ENCODE results near the gene ISG20L2.
"Not testable (repeated sequence)": the region's sequence is repeated elsewhere in the genome, so short reads cannot be mapped to it uniquely, and the experiment has no call there.

ISG20L2 gene

DNA sequence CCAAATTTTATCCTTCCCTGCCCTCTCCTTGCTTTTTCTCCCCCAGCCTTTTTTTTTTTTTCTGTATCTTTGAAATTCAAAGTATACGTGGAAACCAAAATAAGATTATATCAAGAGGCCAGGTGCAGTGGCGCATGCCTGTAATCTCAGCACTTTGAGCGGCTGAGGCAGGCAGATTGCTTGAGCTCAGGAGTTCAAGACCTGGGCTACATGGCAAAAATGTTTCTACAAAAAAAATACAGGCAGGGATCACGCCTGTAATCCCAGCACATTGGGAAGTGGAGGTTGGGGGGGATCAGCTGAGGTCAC is 32.2 kb upstream of the ISG20L2 start:
- peaks cover 2% of the 10 kb centered on the region; the same call in 1 of the 2 replicates for H3K4me1 ChIP-seq (ENCODE audit: low read length)
- H2AFZ ChIP-seq (ENCODE audit: low read length), result no peak overlapping the region
- no peaks in the 10 kb centered on the region for H3K36me3 ChIP-seq (replicated peaks; ENCODE audit: insufficient read depth, low read length)
- TF ChIP-seq EZH2 (optimal IDR thresholded peaks at IDR 0.05; ENCODE audit: low read depth, low read length), result no peak
- no peak for TF ChIP-seq CTCF (IDR thresholded peaks at IDR 0.05; ENCODE audit: low read length)
- no peak for TF ChIP-seq EZH2phosphoT487 (IDR thresholded peaks at IDR 0.05; ENCODE audit: low read length)
- no peak overlapping the region for H3K4me2 ChIP-seq (ENCODE audit: low read depth, low read length)
- no peaks in the 10 kb centered on the region for H3K9me3 ChIP-seq (replicated peaks; ENCODE audit: insufficient read depth, low read length)
- no peaks in the 10 kb centered on the region for H3K27me3 ChIP-seq (replicated peaks; ENCODE audit: insufficient read depth, low read length)
- no peaks in the 10 kb centered on the region for H3K9me2 ChIP-seq (replicated peaks; ENCODE audit: insufficient read depth, low read length)
- no peak overlapping the region for H3K9ac ChIP-seq (ENCODE audit: low read length)
- DNase-seq, result no peak
- no peaks in the 10 kb centered on the region for H4K20me1 ChIP-seq (ENCODE audit: insufficient read depth, low read length)
- H3K27ac ChIP-seq (ENCODE audit: low read length), result no peak overlapping the region
- no peak overlapping the region for H3K4me3 ChIP-seq (ENCODE audit: low read length)
- H3K79me2 ChIP-seq (ENCODE audit: low read length), result peaks cover 2% of the 10 kb centered on the region; the same call in 1 of the 2 replicates
- H3F3A ChIP-seq (ENCODE audit: insufficient read depth, low read length), result no peaks in the 10 kb centered on the region

- no peaks in the 10 kb centered on the region for H3K9me3 ChIP-seq (replicated peaks; ENCODE audit: insufficient read depth, low read length)
- no peaks in the 10 kb centered on the region for H3K79me2 ChIP-seq (ENCODE audit: low read length)
- no peak for DNase-seq
- no peak overlapping the region for H3K9ac ChIP-seq (ENCODE audit: low read length)
- H3K27me3 ChIP-seq (replicated peaks; ENCODE audit: insufficient read depth, low read length), result no peaks in the 10 kb centered on the region
- no peak overlapping the region for H3K27ac ChIP-seq (ENCODE audit: low read length)
- no peaks in the 10 kb centered on the region for H3K9me2 ChIP-seq (replicated peaks; ENCODE audit: insufficient read depth, low read length)
- no peaks in the 10 kb centered on the region for H3K36me3 ChIP-seq (replicated peaks; ENCODE audit: insufficient read depth, low read length)
- no peak overlapping the region for H2AFZ ChIP-seq (ENCODE audit: low read length)
- H3K4me1 ChIP-seq (ENCODE audit: low read length), result no peaks in the 10 kb centered on the region
- no peaks in the 10 kb centered on the region for H3F3A ChIP-seq (ENCODE audit: insufficient read depth, low read length)
- no peaks in the 10 kb centered on the region for H4K20me1 ChIP-seq (ENCODE audit: insufficient read depth, low read length)
- no peak overlapping the region for H3K4me2 ChIP-seq (ENCODE audit: low read depth, low read length)
- TF ChIP-seq EZH2phosphoT487 (IDR thresholded peaks at IDR 0.05; ENCODE audit: low read length), result no peak
- no peak for TF ChIP-seq EZH2 (optimal IDR thresholded peaks at IDR 0.05; ENCODE audit: low read depth, low read length)
- TF ChIP-seq CTCF (IDR thresholded peaks at IDR 0.05; ENCODE audit: low read length), result no peak
- no peak overlapping the region for H3K4me3 ChIP-seq (ENCODE audit: low read length)
Measured at GRCh38 chr1:156760092-156760795, 31.7 kb upstream of the ISG20L2 start.

GRCh38 chr1:156757572-156758253 is 29.1 kb upstream of the ISG20L2 start:
- H3F3A ChIP-seq (ENCODE audit: insufficient read depth, low read length); H2AFZ ChIP-seq (ENCODE audit: low read length); H3K27me3 ChIP-seq (replicated peaks; ENCODE audit: insufficient read depth, low read length); DNase-seq; H3K36me3 ChIP-seq (replicated peaks; ENCODE audit: insufficient read depth, low read length); H3K4me2 ChIP-seq (ENCODE audit: low read depth, low read length); H4K20me1 ChIP-seq (ENCODE audit: insufficient read depth, low read length); H3K4me3 ChIP-seq (ENCODE audit: low read length); H3K4me1 ChIP-seq (ENCODE audit: low read length); H3K9me2 ChIP-seq (replicated peaks; ENCODE audit: insufficient read depth, low read length); H3K79me2 ChIP-seq (ENCODE audit: low read length); H3K27ac ChIP-seq (ENCODE audit: low read length); H3K9me3 ChIP-seq (replicated peaks; ENCODE audit: insufficient read depth, low read length); H3K9ac ChIP-seq (ENCODE audit: low read length): not testable (repeated sequence)

DNA sequence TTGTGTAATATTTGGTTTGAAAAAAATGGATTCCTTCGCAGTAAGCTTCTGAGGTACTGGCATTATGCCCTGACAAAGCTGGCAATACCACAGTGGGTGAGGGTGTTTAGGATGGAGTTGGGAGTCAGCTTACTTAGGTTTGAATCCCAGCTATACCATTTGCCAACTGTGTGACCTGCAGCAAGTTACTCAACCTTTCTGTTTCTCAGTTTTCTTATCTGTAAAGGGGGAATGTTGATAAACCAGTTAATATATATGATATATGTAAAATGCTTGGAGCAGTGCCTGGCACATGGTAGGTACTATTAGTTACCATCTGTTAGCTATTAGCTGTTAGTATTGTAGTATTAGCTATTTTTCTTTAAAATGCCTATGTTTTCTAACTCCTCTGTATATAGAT is 27.8 kb upstream of the ISG20L2 start:
- Histone ChIP-seq H3K4me1 (ENCODE audit: low read length) (peaks cover 6% of the 10 kb centered on the region), H3K9ac (ENCODE audit: low read length) (no peak overlapping the region)

More for the DNA sequence above, 27.8 kb upstream of the ISG20L2 start:
- no peaks in the 10 kb centered on the region for H3K27me3 ChIP-seq (replicated peaks; ENCODE audit: insufficient read depth, low read length)
- H3K27ac ChIP-seq (ENCODE audit: low read length), result no peak overlapping the region
- no peaks in the 10 kb centered on the region for H3F3A ChIP-seq (ENCODE audit: insufficient read depth, low read length)
- H3K4me2 ChIP-seq (ENCODE audit: low read depth, low read length), result no peak overlapping the region
- no peak for DNase-seq
- no peak for TF ChIP-seq EZH2phosphoT487 (IDR thresholded peaks at IDR 0.05; ENCODE audit: low read length)
- no peak for TF ChIP-seq EZH2 (optimal IDR thresholded peaks at IDR 0.05; ENCODE audit: low read depth, low read length)
- TF ChIP-seq CTCF (IDR thresholded peaks at IDR 0.05; ENCODE audit: low read length), result no peak
- H3K36me3 ChIP-seq (replicated peaks; ENCODE audit: insufficient read depth, low read length), result no peaks in the 10 kb centered on the region
- no peaks in the 10 kb centered on the region for H3K9me2 ChIP-seq (replicated peaks; ENCODE audit: insufficient read depth, low read length)
- H3K79me2 ChIP-seq (ENCODE audit: low read length), result peaks cover 17% of the 10 kb centered on the region
- H4K20me1 ChIP-seq (ENCODE audit: insufficient read depth, low read length), result no peaks in the 10 kb centered on the region
- no peaks in the 10 kb centered on the region for H3K9me3 ChIP-seq (replicated peaks; ENCODE audit: insufficient read depth, low read length)
- H2AFZ ChIP-seq (ENCODE audit: low read length), result no peak overlapping the region
- no peak overlapping the region for H3K4me3 ChIP-seq (ENCODE audit: low read length)

All from MM.1S (cell line).